HCT116 (cell line): ENCODE measurements around the gene ARPC1A.
"Not testable (repeated sequence)": the region's sequence is repeated elsewhere in the genome, so short reads cannot be mapped to it uniquely, and the experiment has no call there.

ENCODE experiments used
- CEBPB ChIP-seq: IDR thresholded peaks from 2 replicates; pipeline ENCODE4 v1.6.1; 2012; ENCODE audit warnings: low read depth
- ELF1 ChIP-seq: IDR thresholded peaks from 2 replicates; pipeline ENCODE4 v1.6.1; 2012; ENCODE audit warnings: low read depth, borderline replicate concordance
- EZH2 ChIP-seq: fragments of 200-600 bp; sonication (generic); IDR thresholded peaks from 2 replicates; pipeline ENCODE4 v1.6.1; 2017; ENCODE audit warnings: antibody characterized with exemption, mixed run types
- JUND ChIP-seq: IDR thresholded peaks from 2 replicates; pipeline ENCODE4 v1.6.1; 2012
- POLR2A ChIP-seq: IDR thresholded peaks from 2 replicates; pipeline ENCODE4 v1.7.0; 2011; ENCODE audit warnings: borderline replicate concordance; ENCODE audit not compliant: insufficient read depth, insufficient read length; ENCODE audit errors: extremely low read depth
- POLR2AphosphoS5 ChIP-seq: IDR thresholded peaks from 2 replicates; pipeline ENCODE4 v1.6.1; 2011; ENCODE audit warnings: mild to moderate bottlenecking, low read depth, low read length, moderate library complexity
- SIN3A ChIP-seq: IDR thresholded peaks from 2 replicates; pipeline ENCODE4 v1.6.1; 2012; ENCODE audit warnings: low read depth
- SP1 ChIP-seq: IDR thresholded peaks from 2 replicates; pipeline ENCODE4 v1.6.1; 2012; ENCODE audit warnings: low read depth
- YY1 ChIP-seq: IDR thresholded peaks from 2 replicates; pipeline ENCODE4 v1.6.1; 2011; ENCODE audit warnings: low read length, low read depth, moderate library complexity, mild to moderate bottlenecking; ENCODE audit not compliant: insufficient replicate concordance; ENCODE audit errors: extremely low read depth
- ZFX ChIP-seq: fragments of 450-650 bp; IDR thresholded peaks from 2 replicates; pipeline ENCODE4 v1.6.1; 2017
- ZNF274 ChIP-seq: fragments of 200-500 bp; sonication (Bioruptor generic); IDR thresholded peaks from 2 replicates; pipeline ENCODE4 v1.6.1; 2014; ENCODE audit warnings: mild to moderate bottlenecking, low read depth, low read length, inconsistent platforms
- TF ChIP-seq, protein P1 (sequence below), 3 experiments: fragments of 200-600 bp in 1 of 3; sonication (generic) in 1 of 3; IDR thresholded peaks in 2 of 3; conservative IDR thresholded peaks in 1 of 3; 2 replicates each; pipeline ENCODE4 v1.5.1; 2012 to 2017; ENCODE audit warnings: low read depth in 2 of 3, low read length in 2 of 3, antibody characterized with exemption in 1 of 3, borderline replicate concordance in 1 of 3, control low read depth in 1 of 3, mild to moderate bottlenecking in 1 of 3, mixed read lengths in 1 of 3, mixed run types in 1 of 3, moderate library complexity in 1 of 3; ENCODE audit not compliant: insufficient read depth in 1 of 3
- TF ChIP-seq, protein P2 (sequence below): IDR thresholded peaks from 2 replicates; pipeline ENCODE4 v1.6.1; 2011; ENCODE audit warnings: mild to moderate bottlenecking, low read length, moderate library complexity; ENCODE audit not compliant: insufficient replicate concordance; ENCODE audit errors: extremely low read depth
- TF ChIP-seq, protein P3 (sequence below): IDR thresholded peaks from 2 replicates; pipeline ENCODE4 v1.6.1; 2012; ENCODE audit warnings: low read depth

DNA sequence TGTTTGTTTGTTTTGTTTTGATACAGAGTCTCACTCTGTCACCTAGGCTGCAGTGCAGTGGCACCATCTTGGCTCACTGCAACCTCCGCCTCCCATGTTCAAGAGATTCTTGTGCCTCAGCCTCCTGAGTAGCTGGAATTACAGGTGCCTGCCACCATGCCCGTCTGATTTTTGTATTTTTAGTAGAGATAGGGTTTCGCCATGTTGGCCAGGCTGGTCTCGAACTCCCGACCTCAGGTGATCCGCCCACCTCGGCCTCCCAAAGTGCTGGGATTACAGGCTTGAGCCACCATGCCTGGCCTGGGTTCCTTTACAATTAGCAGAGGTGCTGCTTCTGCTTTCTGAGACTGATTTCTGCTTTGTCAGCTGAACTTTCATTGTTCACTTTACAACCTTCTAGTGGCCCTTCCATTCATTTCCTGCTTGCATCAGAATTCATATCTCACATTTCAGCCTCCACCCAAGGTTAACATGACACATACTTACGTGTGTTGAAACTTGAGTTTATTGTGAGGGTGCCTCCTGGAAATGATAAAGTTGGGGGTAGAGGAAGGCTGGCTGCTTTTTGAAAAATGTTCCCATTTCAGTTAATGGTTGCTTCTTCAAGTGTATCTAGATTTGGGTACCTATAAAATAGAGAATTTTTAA lies 4.7 kb downstream of the ARPC1A start:
- TF ChIP-seq, protein P1, sequence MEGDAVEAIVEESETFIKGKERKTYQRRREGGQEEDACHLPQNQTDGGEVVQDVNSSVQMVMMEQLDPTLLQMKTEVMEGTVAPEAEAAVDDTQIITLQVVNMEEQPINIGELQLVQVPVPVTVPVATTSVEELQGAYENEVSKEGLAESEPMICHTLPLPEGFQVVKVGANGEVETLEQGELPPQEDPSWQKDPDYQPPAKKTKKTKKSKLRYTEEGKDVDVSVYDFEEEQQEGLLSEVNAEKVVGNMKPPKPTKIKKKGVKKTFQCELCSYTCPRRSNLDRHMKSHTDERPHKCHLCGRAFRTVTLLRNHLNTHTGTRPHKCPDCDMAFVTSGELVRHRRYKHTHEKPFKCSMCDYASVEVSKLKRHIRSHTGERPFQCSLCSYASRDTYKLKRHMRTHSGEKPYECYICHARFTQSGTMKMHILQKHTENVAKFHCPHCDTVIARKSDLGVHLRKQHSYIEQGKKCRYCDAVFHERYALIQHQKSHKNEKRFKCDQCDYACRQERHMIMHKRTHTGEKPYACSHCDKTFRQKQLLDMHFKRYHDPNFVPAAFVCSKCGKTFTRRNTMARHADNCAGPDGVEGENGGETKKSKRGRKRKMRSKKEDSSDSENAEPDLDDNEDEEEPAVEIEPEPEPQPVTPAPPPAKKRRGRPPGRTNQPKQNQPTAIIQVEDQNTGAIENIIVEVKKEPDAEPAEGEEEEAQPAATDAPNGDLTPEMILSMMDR (IDR thresholded peaks at IDR 0.05 in 2 of 3, conservative IDR thresholded peaks at IDR 0.05 in 1 of 3; ENCODE audit: borderline replicate concordance in 1 of 3, insufficient read depth in 1 of 3, low read depth in 2 of 3, low read length in 2 of 3), result not testable (repeated sequence)
- TF ChIP-seq, protein P2, sequence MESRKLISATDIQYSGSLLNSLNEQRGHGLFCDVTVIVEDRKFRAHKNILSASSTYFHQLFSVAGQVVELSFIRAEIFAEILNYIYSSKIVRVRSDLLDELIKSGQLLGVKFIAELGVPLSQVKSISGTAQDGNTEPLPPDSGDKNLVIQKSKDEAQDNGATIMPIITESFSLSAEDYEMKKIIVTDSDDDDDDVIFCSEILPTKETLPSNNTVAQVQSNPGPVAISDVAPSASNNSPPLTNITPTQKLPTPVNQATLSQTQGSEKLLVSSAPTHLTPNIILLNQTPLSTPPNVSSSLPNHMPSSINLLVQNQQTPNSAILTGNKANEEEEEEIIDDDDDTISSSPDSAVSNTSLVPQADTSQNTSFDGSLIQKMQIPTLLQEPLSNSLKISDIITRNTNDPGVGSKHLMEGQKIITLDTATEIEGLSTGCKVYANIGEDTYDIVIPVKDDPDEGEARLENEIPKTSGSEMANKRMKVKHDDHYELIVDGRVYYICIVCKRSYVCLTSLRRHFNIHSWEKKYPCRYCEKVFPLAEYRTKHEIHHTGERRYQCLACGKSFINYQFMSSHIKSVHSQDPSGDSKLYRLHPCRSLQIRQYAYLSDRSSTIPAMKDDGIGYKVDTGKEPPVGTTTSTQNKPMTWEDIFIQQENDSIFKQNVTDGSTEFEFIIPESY, result not testable (repeated sequence)
- not testable (repeated sequence) for TF ChIP-seq POLR2AphosphoS5, JUND, ELF1, ZNF274, POLR2A, ZFX, EZH2
- peak; percentile 45; the same call in 1 of the 2 replicates for TF ChIP-seq SIN3A
- TF ChIP-seq, protein P3, sequence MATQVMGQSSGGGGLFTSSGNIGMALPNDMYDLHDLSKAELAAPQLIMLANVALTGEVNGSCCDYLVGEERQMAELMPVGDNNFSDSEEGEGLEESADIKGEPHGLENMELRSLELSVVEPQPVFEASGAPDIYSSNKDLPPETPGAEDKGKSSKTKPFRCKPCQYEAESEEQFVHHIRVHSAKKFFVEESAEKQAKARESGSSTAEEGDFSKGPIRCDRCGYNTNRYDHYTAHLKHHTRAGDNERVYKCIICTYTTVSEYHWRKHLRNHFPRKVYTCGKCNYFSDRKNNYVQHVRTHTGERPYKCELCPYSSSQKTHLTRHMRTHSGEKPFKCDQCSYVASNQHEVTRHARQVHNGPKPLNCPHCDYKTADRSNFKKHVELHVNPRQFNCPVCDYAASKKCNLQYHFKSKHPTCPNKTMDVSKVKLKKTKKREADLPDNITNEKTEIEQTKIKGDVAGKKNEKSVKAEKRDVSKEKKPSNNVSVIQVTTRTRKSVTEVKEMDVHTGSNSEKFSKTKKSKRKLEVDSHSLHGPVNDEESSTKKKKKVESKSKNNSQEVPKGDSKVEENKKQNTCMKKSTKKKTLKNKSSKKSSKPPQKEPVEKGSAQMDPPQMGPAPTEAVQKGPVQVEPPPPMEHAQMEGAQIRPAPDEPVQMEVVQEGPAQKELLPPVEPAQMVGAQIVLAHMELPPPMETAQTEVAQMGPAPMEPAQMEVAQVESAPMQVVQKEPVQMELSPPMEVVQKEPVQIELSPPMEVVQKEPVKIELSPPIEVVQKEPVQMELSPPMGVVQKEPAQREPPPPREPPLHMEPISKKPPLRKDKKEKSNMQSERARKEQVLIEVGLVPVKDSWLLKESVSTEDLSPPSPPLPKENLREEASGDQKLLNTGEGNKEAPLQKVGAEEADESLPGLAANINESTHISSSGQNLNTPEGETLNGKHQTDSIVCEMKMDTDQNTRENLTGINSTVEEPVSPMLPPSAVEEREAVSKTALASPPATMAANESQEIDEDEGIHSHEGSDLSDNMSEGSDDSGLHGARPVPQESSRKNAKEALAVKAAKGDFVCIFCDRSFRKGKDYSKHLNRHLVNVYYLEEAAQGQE, result not testable (repeated sequence)
- peak; percentile 95 for TF ChIP-seq CEBPB
- TF ChIP-seq SP1, result peak; percentile 83
- peak; percentile 20 for TF ChIP-seq YY1
